ENCODE data around the gene PDZRN4.

The PDZRN4 gene

GRCh38 chr12:41365653-41366171 is 177.6 kb downstream of the PDZRN4 start:
- DNase-seq = no peak

DNA sequence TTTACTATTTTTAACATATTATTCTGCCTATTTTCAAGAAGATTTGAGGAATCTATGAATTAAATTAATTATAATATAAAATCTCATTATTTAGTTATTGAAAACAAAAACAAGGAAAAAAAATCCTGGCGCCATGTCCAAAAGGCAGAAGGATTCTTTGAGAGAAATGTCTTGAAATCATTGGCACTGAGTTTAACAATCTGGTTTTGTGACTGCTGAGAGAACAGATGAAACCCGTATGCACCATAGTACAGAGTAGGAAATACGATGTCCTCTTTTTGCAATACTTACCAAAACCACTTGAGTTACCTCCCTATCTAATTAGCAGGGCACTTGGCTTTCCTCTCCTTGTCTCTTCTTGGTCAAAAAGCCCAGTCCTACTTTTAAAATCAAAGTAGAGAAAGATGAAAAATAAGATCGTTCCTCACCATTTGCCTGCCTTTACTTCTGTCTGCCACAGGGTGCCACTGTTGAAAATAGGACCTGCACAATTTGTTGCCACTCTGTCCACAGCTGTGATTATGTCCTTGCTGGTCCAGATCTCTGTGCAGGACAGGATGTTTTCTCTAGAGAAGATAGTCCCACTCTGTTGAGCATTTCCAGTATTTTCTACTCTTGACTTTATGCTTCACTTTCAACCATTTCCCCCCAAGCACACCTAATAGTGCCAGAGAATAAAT is 179.7 kb downstream of the PDZRN4 start:
- DNase-seq = no peak

DNA sequence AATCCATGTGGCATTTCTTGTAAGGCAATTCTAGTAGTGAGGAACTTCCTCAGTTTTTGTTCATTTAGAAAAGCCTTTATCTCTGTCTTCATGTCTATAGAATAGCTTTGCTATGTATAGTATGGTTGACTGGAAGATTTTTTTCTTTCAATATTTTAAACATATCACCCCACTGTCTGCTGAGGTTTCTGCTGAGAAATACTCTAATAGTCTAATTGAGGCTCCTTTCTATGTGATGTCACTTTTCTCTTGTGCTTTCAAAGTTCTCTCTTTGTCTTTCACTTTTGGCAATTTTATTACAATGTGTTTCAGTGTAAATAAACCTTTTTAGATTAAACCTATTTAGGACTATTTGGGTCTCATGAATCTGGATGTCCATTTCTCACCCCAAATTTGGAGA is 192.8 kb downstream of the PDZRN4 start:
- DNase-seq = no peak

DNA sequence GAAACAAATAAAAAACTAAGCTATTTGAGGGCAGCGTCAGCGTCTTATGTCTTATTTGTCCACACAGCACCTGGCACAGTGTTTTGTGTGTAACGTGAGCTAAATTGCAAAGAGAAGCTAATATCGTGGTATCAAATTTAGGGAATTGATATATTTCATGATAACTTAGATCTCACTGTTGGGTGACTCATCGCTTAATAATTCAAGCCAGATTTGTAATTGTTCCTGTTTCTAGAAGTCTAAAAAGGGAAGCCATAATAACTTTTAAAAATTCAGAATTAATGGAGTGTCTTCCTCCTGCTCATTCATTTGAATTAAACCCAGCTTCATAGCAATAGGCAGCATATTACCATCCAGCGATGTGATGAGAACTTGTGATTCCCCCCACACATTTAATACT is 214.7 kb downstream of the PDZRN4 start:
- no peak for DNase-seq

DNA sequence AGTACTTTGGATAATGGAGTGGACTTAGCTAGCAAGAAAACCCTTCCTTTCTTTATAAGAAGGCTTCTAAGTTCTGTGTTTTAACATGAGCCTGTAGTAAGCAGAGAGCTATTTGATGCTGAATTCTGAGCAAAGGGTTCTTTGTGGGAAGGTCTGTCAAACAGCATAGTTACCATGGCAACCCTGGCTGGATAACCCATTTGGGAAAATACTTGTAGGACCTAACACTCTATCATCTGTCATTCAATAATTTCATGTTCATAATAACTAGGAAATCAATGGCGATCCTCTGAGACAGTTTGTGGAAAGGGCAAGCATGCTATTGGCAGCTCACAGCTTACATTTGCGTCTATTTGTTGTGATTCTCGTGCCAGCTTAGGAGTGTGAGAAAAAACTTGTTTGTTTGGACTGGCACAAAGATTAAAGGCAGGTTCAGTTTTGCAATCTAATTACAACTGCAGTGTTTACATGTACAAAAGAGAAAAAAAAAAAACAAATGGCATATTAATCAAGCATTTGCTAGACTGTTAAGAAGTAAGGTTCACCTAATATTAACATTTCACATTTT is 219.2 kb downstream of the PDZRN4 start:
- DNase-seq = peak; percentile 14

DNA sequence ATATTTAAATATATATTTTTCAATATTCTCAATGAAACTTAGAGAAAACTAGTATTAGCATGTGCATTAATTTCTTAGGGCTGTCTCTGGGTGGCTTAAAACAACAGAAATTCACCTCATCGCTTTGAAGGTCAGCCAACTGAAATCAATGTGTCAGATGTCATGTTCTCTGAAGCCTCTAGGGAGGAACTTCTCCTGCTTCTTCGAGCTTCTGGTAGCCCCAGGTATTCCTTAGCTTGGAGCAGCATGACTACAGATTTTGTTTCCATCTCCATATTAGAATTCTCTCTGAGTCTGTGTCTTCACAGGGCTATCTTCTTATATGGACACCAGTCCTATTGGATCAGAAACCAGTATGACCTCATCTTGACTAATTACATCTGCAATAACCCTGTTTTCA is 221.5 kb downstream of the PDZRN4 start:
- no peak for DNase-seq

GRCh38 chr12:41418586-41418985 is 230.5 kb downstream of the PDZRN4 start:
- no peak for DNase-seq

DNA sequence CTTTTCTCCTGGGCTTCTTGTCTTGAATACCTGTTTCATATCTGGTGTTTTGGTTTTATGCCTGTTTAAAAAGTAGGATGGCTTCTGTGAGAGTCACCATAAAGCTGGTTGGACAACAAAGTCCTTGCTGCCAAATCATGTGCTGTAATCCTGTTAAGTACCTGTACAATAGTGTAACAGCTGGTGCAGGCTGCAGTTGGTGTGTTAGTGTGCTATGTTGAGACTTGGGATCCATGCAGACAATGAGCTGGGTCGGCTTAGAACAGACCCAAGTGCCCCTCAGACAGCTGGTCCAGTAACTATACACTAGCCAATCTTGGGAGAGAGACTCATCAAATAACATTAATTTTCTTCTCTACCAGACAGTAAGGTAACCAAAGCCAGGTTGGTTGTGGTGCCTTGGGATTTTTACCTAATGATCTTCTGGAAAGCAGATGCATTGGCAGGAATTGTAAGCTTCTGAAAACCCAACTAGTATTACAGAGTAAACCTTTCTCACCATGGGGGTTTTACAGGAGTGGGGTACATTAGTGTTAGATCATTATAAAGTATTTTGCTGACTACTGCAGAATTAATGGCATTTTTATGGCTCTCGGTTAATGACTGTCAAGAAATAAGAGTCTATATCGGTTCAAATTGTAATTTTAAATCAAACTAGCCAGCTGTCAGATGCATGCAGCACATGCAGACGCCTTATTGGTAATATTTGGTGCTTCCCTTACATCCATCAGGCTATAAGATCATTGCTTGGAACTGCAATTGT is 231.2 kb downstream of the PDZRN4 start:
- DNase-seq = peak; percentile 11

- DNase-seq = no peak
Observed at GRCh38 chr12:41424651-41425050, 236.5 kb downstream of the PDZRN4 start.

DNA sequence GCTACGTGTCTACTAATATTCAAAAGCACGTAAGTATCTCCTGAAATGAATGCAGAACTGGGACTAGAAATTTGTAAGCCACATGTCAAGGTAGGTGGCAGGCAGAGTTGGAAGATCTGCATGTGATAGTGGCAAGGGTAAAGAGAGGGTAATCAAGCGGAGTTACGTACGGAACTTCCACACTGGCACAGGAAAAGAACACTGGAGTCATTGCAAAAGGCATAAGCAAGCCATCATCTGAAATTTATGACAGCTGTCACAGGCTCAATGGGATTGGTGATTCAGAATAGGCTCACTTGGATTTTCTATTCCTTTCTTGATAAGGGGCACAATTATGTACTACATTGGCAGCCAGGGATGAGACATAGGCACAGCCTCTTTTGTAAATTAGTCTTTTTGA is 245.3 kb downstream of the PDZRN4 start:
- DNase-seq = no peak

- DNase-seq = no peak
Observed at GRCh38 chr12:41436076-41436475, 248.0 kb downstream of the PDZRN4 start.

GRCh38 chr12:41437563-41437962 is 249.4 kb downstream of the PDZRN4 start:
- no peak for DNase-seq

DNA sequence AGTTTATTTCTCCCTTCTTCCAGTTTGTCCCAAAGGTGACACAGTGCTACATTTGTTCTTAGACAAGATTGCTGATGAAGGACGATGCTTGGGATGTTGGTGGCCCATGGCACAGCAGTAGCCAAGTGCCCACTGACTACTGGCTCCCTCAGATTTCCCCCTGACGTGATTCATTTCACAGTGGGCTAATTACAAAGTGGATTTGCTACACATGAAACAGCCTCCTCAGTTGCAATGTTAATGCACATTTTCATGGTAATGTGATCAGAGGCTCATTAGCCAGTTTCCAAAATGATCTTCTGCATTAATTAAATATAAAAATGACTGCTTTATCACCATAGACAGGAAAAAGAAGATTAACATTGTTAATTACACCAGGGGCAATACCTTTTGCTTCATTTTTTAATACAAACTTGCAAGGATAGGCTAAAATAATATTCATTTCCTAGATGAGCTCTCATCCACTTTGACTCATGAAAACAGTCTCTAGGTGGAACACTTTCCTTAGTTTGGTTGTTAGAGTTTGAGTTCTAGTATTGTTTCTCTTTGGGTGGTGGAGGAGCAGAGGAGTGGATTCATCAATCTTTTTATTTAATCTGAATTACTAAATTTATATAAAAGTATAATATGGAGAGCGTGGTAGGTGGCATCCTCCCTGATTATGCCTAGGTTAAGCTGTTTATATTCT is 250.9 kb downstream of the PDZRN4 start:
- DNase-seq = no peak

DNA sequence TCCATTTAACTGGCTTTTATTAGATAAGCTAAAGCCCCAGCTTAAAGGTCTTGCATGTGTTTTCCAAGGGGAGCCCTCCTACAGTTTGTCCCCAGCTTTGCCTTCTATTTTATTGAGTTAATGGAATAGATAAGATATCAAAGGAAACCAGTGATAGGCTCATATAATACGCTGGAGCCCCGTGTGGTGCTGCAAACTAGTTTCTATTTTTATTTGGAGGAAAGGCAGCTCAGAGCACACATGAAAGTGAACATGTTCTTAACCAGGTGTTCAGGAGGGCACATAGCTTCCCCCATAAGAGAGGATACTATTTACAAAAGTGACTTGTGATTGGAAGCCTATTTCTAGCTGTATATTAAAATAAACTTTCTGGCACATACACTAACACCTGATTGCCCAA is 251.7 kb downstream of the PDZRN4 start:
- DNase-seq = no peak

DNA sequence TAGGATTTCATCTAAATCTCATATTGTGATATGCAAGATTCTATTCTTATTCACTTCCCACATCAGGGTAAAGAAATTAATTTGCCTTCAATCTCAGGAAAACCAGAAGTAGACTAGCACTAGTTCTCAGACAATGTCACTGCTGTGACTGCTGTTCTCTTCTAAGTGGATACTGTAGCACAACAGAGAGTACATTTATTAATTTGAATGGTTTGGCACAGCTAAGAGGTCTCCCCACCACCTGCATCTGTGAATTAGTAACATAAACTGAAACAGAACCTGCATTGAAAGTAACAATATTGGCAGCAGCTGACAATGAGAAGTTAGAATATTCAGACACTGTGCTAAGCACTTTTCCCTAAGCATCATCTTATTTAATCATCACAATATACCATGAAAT is 253.1 kb downstream of the PDZRN4 start:
- DNase-seq = no peak

DNA sequence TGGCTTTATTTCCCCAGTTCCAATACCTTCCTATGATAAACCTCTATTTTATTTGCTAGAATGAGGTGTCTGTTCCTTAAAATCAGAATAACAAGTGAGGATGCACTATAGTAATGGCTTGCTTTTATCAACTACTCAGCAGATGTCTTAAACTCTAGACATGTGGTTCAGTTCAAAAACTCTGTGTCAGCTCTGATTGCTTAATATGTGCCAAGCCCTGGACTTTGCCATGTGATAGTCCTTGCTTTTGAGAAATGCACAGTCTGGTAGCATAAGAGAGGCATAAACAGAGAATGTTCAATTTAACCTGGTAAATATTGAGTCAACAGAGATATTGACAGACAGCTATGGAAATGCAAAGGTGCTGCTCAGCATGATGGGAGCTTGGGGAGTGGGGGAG is 254.8 kb downstream of the PDZRN4 start:
- no peak for DNase-seq

DNA sequence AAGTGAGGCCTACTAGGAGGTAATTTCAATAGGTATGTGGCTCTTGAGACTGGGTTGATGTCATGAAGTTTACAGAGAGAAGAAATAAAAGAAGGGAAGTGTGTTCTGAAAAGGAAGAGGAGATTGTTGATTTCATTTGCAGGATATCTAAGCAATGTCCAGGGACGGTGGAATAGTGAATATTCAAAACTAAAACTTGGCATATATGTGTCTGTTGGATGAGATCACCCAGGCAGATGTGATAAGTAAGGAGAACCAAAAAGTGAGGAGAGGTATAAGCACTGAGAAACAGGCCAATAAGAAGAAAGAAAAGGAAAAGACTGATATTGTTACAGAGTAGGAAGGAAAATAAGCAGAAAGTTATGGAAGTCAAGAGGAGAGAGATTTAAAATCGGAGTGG is 255.6 kb downstream of the PDZRN4 start:
- DNase-seq = no peak

DNA sequence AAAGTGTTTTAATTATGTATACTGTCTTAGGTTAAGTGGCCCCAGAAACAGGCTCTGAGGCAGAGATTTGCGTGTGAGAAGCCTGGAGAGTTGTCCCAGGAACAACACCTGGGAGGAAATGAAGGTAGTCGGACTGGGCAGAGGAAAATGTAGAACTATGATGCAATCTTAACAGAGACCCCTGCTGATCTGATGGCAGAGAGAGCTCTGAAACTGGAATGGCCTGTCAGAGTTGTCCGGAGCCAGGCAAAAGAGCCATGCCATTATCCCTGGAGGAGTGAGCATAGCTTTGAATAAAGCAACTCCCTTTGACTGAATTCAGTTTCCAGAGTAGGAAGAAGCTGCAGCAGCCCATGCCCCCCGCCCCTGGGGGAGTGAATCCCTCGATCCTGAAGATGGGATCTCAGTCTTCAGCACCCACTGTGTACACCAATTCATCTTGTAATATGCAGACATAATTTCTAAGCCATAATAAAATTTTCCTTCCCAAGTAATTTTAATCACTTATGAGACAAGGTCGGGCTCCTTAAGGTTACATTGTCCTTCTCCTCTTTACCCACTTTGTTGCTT is 264.8 kb downstream of the PDZRN4 start:
- no peak for DNase-seq

GRCh38 chr12:41453409-41453808 is 265.3 kb downstream of the PDZRN4 start:
- DNase-seq = no peak

GRCh38 chr12:41459111-41459905 is 271.2 kb downstream of the PDZRN4 start:
- peak; percentile 49 for DNase-seq

GRCh38 chr12:41459906-41460214 is 271.7 kb downstream of the PDZRN4 start:
- DNase-seq = peak; percentile 6

- DNase-seq = no peak
Observed at GRCh38 chr12:41460906-41461305, 272.8 kb downstream of the PDZRN4 start.
